Peyer's patch (tissue), 4 donors: ENCODE results near the gene KLC1. TPM values are rescaled to one million over a fixed set of nuclear protein-coding genes. Genes with fewer than 3 reads are reported as not detected.

Experiments used
- DNase-seq, 3 donors: peaks; one replicate each; pipeline ENCODE4 v3.0.0-alpha.2; 2017 to 2019
- H3K27ac ChIP-seq, 4 donors: fragments of 200-600 bp; sonication (generic); one replicate each; pipeline ENCODE4 v1.5.1; 2016 to 2019
- H3K27me3 ChIP-seq, 2 donors: fragments of 200-600 bp; sonication (generic); one replicate each; pipeline ENCODE4 v1.5.1; 2019
- H3K36me3 ChIP-seq, 3 donors: fragments of 200-600 bp; sonication (generic); one replicate each; pipeline ENCODE4 v1.5.1; 2016 to 2019
- H3K4me1 ChIP-seq, 4 donors: fragments of 200-600 bp; sonication (generic); one replicate each; pipeline ENCODE4 v1.5.1; 2016 to 2019
- H3K4me3 ChIP-seq, 4 donors: fragments of 200-600 bp; sonication (generic); 1 replicate in 3 of 4; 2 replicates in 1 of 4; pipeline ENCODE4 v1.5.1; 2016 to 2019; ENCODE audit warnings: mild to moderate bottlenecking in 1 of 4
- H3K9me3 ChIP-seq, 4 donors: fragments of 200-600 bp; sonication (generic); one replicate each; pipeline ENCODE4 v1.5.1; 2016 to 2019; ENCODE audit warnings: mild to moderate bottlenecking in 1 of 4
- POLR2A ChIP-seq, 2 donors: fragments of 450-650 bp; IDR thresholded peaks; one replicate each; pipeline ENCODE4 v1.5.1; 2017; ENCODE audit warnings: antibody characterized with exemption in 2 of 2, mild to moderate bottlenecking in 2 of 2, moderate library complexity in 2 of 2
- total RNA-seq, 4 donors: library from RNA; depleted of rRNA; stranded (reverse); fragments of >200 nt; gene quantifications; one replicate each; pipeline ENCODE4 v1.1.0, GENCODE V29; 2016
- TF ChIP-seq, protein P1 (sequence below), 6 experiments: fragments of 450-650 bp in 4 of 6; fragments of 200-600 bp in 2 of 6; sonication (generic) in 1 of 6; IDR thresholded peaks; one replicate each; pipeline ENCODE4 v1.5.1; 2017 to 2019; ENCODE audit warnings: antibody characterized with exemption in 6 of 6, mild to moderate bottlenecking in 3 of 6, moderate library complexity in 1 of 6

KLC1 gene
- total RNA-seq, 4 donors from 2014 or later = 125 to 361 (median 270) TPM

DNA sequence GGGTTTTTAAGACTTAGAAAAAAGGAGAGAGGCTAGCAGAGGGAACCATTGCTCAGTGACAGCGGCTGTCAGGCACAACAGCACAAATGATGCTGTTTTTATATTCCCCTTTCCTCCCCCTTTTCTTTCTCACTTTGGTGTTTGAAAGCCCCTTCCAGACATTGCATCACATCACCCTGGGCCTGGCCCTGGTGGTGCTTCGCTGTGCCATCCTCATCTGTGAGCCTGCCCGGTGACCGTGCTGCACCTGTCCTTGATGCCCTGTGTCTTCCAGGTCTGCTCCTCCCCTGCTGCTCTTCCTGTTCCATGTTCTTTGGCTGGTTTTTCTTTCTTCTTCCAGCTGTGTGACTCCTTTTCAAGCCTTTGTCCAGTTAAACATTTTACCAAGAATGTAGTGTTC is 24.8 kb downstream of the KLC1 start:
- DNase-seq = no peak
- no peak overlapping the region for H3K27ac ChIP-seq
- peaks cover 0 to 49% (median 6%) of the 10 kb centered on the region in 3 donors for H3K36me3 ChIP-seq

DNA sequence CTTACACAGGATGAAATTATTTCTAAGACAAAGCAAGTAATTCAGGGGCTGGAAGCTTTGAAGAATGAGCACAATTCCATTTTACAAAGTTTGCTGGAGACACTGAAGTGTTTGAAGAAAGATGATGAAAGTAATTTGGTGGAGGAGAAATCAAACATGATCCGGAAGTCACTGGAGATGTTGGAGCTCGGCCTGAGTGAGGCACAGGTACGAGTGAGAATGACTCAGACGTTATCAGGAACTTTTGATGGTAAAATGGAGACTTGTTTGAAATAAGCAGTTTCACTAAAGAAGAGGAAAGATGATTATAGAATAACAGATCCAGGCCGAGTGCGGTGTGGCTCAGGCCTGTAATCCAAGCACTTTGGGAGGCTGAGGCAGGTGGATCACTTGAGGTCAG is 25.6 kb downstream of the KLC1 start:
- H3K27me3 ChIP-seq = no peaks in the 10 kb centered on the region
- H3K27ac ChIP-seq = no peak overlapping the region
- peaks cover 0 to 4% (median 0%) of the 10 kb centered on the region in 4 donors for H3K4me1 ChIP-seq
- H3K36me3 ChIP-seq = peaks cover 0 to 57% (median 6%) of the 10 kb centered on the region in 3 donors
- TF ChIP-seq, protein P1, sequence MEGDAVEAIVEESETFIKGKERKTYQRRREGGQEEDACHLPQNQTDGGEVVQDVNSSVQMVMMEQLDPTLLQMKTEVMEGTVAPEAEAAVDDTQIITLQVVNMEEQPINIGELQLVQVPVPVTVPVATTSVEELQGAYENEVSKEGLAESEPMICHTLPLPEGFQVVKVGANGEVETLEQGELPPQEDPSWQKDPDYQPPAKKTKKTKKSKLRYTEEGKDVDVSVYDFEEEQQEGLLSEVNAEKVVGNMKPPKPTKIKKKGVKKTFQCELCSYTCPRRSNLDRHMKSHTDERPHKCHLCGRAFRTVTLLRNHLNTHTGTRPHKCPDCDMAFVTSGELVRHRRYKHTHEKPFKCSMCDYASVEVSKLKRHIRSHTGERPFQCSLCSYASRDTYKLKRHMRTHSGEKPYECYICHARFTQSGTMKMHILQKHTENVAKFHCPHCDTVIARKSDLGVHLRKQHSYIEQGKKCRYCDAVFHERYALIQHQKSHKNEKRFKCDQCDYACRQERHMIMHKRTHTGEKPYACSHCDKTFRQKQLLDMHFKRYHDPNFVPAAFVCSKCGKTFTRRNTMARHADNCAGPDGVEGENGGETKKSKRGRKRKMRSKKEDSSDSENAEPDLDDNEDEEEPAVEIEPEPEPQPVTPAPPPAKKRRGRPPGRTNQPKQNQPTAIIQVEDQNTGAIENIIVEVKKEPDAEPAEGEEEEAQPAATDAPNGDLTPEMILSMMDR (IDR thresholded peaks at IDR 0.05) = no peak
- no peak for TF ChIP-seq POLR2A (IDR thresholded peaks at IDR 0.05)
- no peak overlapping the region for H3K4me3 ChIP-seq
- H3K9me3 ChIP-seq = no peaks in the 10 kb centered on the region
- DNase-seq = no peak

More for the DNA sequence above, 24.8 kb downstream of the KLC1 start:
- H3K4me1 ChIP-seq = peaks cover 0 to 4% (median 0%) of the 10 kb centered on the region in 4 donors
- H3K9me3 ChIP-seq = no peaks in the 10 kb centered on the region
- H3K4me3 ChIP-seq = no peak overlapping the region
- TF ChIP-seq POLR2A (IDR thresholded peaks at IDR 0.05) = no peak
- TF ChIP-seq, protein P1 (IDR thresholded peaks at IDR 0.05) = no peak
- H3K27me3 ChIP-seq = no peaks in the 10 kb centered on the region

DNA sequence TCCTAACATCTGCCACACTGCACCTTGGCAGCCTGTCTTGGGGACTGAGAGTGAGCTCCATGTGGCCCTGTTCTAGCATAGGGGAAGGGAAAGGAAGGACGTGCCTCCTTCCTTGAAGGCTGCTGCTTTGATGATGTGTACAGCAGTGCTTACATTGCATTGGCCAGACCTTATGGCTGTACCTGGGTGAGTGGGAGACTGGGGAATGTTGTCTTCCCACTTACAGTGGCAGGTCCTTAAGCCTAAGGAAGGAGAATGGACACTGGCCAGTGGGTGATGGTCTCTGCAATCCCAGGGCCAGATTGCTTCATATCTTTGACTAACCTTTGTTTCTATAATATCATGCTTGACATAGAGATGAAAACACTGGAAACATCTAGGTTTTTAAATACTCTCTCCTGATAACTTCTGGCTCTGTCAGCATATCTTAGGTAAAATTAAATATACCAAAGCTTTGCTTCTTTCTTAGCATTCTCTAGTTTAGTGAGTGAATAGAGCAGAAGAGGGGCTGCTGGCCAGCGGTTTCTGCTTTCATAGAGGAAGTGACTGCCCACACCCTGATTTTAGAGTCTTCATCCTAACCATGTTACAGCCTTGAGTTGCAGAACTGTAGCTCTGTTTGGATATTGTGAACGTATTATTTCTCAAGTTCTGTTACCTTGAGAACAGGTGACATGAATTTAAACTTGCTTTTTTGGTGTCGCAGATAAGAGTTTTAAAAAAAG is 27.2 kb downstream of the KLC1 start:
- no peaks in the 10 kb centered on the region for H3K27me3 ChIP-seq

DNA sequence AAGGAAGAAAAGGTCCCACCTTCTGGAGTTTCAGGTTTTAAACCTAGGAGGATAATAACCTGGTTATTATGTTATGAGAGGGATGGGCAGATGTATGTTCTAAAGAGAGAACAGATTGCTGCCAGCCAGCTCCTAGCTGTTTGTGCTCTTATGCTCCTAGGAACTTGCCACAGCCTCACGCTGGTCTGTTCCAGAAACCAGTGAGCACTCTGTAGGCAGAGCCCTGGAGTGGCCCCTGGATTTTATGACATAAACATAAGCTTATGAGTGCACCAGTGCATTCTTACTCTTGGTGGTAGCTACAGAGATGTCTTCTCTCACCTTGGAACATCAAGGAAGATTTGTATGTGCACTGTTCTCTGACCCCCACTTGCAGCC is 27.7 kb downstream of the KLC1 start:
- H3K4me3 ChIP-seq = no peak overlapping the region
- no peaks in the 10 kb centered on the region for H3K9me3 ChIP-seq
- TF ChIP-seq, protein P1 (IDR thresholded peaks at IDR 0.05) = no peak
- TF ChIP-seq POLR2A (IDR thresholded peaks at IDR 0.05) = no peak
- H3K36me3 ChIP-seq = peaks cover 0 to 78% (median 6%) of the 10 kb centered on the region in 3 donors
- no peaks in the 10 kb centered on the region for H3K27me3 ChIP-seq
- DNase-seq = no peak
- peaks cover 0 to 4% (median 0%) of the 10 kb centered on the region in 4 donors for H3K4me1 ChIP-seq
- H3K27ac ChIP-seq = no peak overlapping the region

More for the DNA sequence above, 27.2 kb downstream of the KLC1 start:
- Histone ChIP-seq H3K4me3 (no peak overlapping the region), H3K36me3 (peaks cover 0 to 73% (median 6%) of the 10 kb centered on the region in 3 donors), H3K9me3 (no peaks in the 10 kb centered on the region), H3K4me1 (peaks cover 0 to 4% (median 0%) of the 10 kb centered on the region in 4 donors), H3K27ac (no peak overlapping the region)
- no peak for DNase-seq
- no peak for TF ChIP-seq POLR2A (IDR thresholded peaks at IDR 0.05)
- TF ChIP-seq, protein P1 (IDR thresholded peaks at IDR 0.05) = no peak

DNA sequence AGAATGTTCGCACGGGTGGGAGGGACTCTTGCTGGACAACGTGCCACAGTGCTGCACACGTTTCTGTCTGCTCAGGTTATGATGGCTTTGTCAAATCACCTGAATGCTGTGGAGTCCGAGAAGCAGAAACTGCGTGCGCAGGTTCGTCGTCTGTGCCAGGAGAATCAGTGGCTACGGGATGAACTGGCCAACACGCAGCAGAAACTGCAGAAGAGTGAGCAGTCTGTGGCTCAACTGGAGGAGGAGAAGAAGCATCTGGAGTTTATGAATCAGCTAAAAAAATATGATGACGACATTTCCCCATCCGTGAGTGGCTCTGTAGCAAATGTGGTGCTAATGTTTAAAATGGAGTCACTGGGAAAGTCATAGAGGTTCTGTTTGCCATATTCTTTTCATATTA is 28.5 kb downstream of the KLC1 start:
- Histone ChIP-seq H3K4me1 (peaks cover 0 to 4% (median 0%) of the 10 kb centered on the region in 4 donors), H3K27me3 (no peaks in the 10 kb centered on the region), H3K36me3 (peaks cover 0 to 85% (median 6%) of the 10 kb centered on the region in 3 donors), H3K4me3 (no peak overlapping the region), H3K27ac (no peak overlapping the region), H3K9me3 (no peaks in the 10 kb centered on the region)
- DNase-seq = no peak
- no peak for TF ChIP-seq POLR2A (IDR thresholded peaks at IDR 0.05)
- TF ChIP-seq, protein P1 (IDR thresholded peaks at IDR 0.05) = no peak
